Activated T-helper 17 cell treated with anti-CD3 and anti-CD28 coated beads, Interleukin-2, amount 50 U/mL, for 72 hours (primary cell): ENCODE results near the gene DGKD. TPM values are rescaled to one million over a fixed set of nuclear protein-coding genes. Genes with fewer than 3 reads are reported as not detected.

ENCODE experiments used
- ATAC-seq: fragments of 150-1000 bp; cut with Tn5 transposase; replicated peaks from 2 replicates; pipeline ENCODE4 v1.10.0; 2021; ENCODE audit warnings: mild to moderate bottlenecking, moderate library complexity
- H3K27ac Mint-ChIP-seq: one replicate; pipeline ENCODE4 v1.8.0; 2022; ENCODE audit warnings: mixed read lengths
- H3K27me3 Mint-ChIP-seq: one replicate; pipeline ENCODE4 v1.8.0; 2022; ENCODE audit warnings: mixed read lengths
- H3K36me3 Mint-ChIP-seq: one replicate; pipeline ENCODE4 v1.8.0; 2022; ENCODE audit warnings: low read depth, mild to moderate bottlenecking, mixed read lengths
- H3K4me1 Mint-ChIP-seq: one replicate; pipeline ENCODE4 v1.8.0; 2022; ENCODE audit warnings: mixed read lengths
- H3K4me3 Mint-ChIP-seq: one replicate; pipeline ENCODE4 v1.8.0; 2022; ENCODE audit warnings: mild to moderate bottlenecking, mixed read lengths
- H3K9me3 Mint-ChIP-seq: one replicate; pipeline ENCODE4 v1.8.0; 2022; ENCODE audit warnings: mixed read lengths
- total RNA-seq, 2 donors: library from RNA; stranded (reverse); gene quantifications; one replicate each; pipeline ENCODE4 v1.2.3, GENCODE V29; 2022

Gene DGKD
- total RNA-seq, 2 donors from 2014 or later, result 34.6 to 59.6 TPM

DNA sequence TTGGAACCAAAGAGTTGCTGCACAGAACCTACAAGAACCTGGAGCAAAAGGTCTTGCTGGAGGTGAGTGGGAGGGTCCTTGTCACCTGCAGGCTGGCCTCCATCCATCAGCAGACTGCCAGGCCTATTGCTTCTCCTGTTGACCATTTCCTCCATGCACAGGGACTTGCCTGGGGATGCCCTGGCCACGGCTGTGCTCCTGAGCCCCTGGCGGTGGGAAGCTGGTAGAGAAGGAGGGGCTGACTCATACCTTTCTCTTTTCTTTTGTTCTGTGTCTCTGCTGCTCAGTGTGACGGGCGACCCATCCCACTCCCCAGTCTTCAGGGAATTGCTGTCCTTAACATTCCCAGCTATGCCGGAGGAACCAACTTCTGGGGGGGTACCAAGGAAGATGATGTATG is 102.6 kb downstream of the DGKD start:
- H3K4me1 Mint-ChIP-seq, result no peaks in the 10 kb centered on the region
- H3K27me3 Mint-ChIP-seq, result no peaks in the 10 kb centered on the region
- H3K36me3 Mint-ChIP-seq, result peaks cover 97% of the 10 kb centered on the region
- peak overlapping the region; percentile 34 for H3K27ac Mint-ChIP-seq
- no peaks in the 10 kb centered on the region for H3K9me3 Mint-ChIP-seq
- no peak overlapping the region for H3K4me3 Mint-ChIP-seq
- ATAC-seq, result no peak

DNA sequence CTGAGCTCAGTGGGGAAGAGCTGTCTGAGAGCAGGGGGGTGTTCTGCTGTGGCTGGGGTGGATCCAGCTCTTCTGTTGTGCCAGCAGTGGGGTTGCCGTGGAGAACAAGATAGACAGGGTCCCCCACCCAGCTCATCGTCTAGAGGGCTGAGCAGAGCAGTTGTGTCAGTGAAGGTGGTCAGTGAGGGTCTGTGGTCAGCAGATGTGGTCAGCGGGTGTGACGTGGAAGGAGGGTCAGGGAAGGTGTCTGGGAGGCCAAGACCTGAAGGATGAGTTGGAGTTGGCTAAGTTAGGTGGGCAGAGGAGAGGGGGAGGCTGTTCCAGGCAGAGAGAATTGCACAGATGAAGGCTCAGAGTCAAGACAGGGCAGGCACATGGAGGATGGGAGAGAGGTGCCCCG is 103.1 kb downstream of the DGKD start:
- Mint-ChIP-seq H3K4me1 (no peaks in the 10 kb centered on the region), H3K36me3 (peaks cover 97% of the 10 kb centered on the region), H3K27ac (peak overlapping the region; percentile 34), H3K4me3 (no peak overlapping the region), H3K27me3 (no peaks in the 10 kb centered on the region), H3K9me3 (no peaks in the 10 kb centered on the region)
- ATAC-seq, result no peak

DNA sequence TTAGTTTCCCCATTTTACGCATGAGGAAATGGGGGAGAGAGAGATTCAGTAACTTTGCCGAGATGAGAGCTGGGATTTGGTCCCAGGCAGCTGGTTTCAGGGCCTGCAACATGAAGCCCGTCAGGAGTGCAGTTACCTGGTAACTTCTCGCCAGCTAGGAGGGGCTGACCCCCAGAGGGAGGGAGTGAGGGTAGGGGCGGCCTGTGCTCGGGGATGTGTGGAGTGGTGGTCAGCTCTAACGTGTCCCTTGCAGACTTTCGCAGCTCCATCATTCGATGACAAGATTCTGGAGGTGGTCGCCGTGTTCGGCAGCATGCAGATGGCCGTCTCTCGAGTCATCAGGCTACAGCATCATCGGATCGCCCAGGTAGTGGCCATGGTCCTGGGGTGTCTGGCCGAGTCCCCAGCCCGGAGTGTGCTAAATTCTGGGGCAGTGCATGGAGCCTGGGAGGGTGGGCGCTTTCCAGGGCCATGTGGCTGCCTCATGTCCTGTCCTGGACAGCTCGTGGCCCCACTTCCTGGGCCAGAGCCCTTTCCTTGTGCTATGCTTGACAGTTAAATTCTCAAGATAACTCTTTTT is 103.8 kb downstream of the DGKD start:
- Mint-ChIP-seq H3K4me1 (no peaks in the 10 kb centered on the region), H3K4me3 (no peak overlapping the region), H3K9me3 (no peaks in the 10 kb centered on the region), H3K27ac (no peak overlapping the region), H3K36me3 (peaks cover 98% of the 10 kb centered on the region), H3K27me3 (no peaks in the 10 kb centered on the region)
- no peak for ATAC-seq

DNA sequence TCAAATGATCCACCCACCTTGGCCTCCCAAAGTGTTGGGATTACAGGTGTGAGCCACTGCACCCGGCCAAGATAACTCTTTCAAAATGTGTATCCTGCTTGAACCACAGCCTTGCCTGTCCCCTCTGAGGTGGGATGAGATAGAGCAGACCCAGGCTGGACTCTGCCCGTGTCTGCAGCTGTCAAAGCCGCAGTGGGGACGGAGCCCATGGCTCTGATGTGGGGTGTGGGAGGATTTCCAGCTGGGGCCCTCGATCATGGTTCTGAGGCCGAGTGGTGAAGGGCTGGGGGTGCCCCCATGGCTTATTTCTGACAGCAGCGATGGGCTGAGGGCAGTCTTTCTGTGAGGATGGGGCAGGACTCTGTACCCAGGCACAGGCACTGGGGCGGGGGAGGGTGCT is 104.5 kb downstream of the DGKD start:
- no peak for ATAC-seq
- Mint-ChIP-seq H3K9me3 (no peaks in the 10 kb centered on the region), H3K27ac (no peak overlapping the region), H3K27me3 (no peaks in the 10 kb centered on the region), H3K4me1 (no peaks in the 10 kb centered on the region), H3K4me3 (no peak overlapping the region), H3K36me3 (peaks cover 98% of the 10 kb centered on the region)

DNA sequence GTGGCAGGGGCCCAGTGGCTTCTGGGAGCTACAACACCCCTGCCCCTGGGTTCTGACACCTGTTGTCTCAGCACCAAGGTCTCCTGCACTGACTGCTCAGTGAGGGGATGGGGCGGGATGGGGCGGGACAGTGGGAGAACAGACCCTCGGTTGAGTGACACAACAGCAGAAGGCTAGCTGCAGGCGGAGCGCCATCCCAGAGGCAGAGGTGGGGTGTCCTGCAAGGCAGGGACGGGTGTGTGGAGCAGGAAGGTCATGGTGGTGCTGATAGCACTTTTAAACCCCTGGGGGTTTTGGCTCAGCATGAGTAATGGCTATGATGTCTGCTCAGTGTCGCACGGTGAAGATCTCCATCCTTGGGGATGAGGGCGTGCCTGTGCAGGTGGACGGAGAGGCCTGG is 105.1 kb downstream of the DGKD start:
- Mint-ChIP-seq H3K27me3 (no peaks in the 10 kb centered on the region), H3K4me3 (no peak overlapping the region), H3K4me1 (no peaks in the 10 kb centered on the region), H3K36me3 (peaks cover 98% of the 10 kb centered on the region), H3K27ac (no peak overlapping the region), H3K9me3 (no peaks in the 10 kb centered on the region)
- no peak for ATAC-seq

DNA sequence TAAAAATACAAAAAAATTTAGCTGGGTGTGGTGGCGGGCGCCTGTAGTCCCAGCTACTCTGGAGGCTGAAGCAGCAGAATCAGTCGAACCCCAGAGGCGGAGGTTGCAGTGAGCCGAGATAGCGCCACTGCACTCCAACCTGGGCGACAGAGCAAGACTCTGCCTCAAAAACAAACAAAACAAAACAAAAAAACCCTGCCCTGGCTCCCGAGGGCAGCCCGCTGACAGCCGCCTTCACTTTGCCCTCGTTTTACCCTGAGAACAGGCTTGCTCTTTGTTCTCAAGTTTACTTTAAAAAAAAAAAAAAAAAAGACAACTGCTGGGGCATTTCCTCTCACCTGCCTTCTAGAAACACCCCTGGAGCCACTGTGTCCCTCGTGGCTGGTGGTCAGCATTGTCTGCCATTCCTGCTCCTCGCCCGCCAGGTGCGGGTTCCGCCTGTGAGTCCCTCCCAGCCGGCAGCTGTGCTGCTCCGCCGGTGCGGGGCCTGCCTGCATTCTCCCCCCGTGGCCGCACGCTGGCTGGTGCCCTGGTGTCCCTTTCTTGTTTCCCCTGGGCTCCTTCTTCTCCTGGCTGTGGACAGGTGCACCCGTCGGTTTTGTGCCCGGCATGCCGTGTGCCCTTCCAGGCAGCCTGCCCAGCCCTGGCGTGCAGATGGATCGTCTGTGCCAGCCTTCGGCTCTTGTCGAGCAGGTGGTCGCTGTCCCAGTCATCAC is 106.6 kb downstream of the DGKD start:
- no peak overlapping the region for H3K27ac Mint-ChIP-seq
- no peaks in the 10 kb centered on the region for H3K4me1 Mint-ChIP-seq
- peaks cover 95% of the 10 kb centered on the region for H3K36me3 Mint-ChIP-seq
- ATAC-seq, result no peak
- no peak overlapping the region for H3K4me3 Mint-ChIP-seq
- no peaks in the 10 kb centered on the region for H3K9me3 Mint-ChIP-seq
- no peaks in the 10 kb centered on the region for H3K27me3 Mint-ChIP-seq

DNA sequence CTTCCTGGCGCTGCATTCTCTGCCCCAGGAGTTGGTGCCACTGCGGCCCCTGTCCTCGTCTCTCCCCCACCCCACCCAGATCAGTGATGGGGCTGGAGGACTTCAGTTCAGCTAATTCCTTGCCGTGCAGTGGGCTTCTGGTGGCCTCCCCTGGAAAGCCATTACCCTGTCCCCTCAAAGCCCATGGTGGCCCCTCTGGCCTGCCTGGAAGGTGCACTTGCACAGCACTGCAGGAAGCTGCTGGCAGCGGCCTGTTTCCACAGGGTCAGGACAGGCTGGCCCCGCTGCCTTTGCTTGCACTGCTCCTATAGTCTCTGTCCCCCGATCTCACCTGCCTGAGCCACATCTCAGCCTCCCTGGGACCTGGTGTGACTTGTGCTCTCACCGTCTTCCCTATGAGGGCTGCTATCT is 107.2 kb downstream of the DGKD start:
- Mint-ChIP-seq H3K4me1 (no peaks in the 10 kb centered on the region), H3K4me3 (no peak overlapping the region), H3K36me3 (peaks cover 95% of the 10 kb centered on the region), H3K27me3 (no peaks in the 10 kb centered on the region), H3K27ac (no peak overlapping the region), H3K9me3 (no peaks in the 10 kb centered on the region)
- no peak for ATAC-seq

DNA sequence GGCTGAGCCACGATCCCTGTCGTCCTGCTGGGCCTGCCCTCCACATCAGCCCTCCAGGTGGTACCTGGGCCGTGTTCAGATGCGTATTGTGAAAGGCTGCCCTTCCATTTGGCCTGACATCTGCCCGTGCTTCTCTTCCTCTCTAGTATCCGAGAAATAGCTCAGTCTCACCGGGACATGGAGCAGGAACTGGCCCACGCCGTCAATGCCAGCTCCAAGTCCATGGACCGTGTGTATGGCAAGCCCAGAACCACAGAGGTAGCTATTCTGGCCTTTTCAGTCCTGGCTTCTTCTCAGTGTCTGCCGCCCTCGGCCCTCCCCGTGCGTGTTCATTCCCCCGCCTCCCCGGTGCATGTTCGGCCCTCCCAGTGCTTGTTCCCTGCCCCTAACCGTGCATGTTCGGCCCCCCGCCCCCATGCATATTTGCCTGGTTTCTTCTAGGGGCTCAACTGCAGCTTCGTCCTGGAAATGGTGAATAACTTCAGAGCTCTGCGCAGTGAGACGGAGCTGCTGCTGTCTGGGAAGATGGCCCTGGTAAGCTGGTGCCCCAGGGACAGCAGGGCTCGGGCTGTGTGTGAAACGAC is 108.0 kb downstream of the DGKD start:
- H3K4me3 Mint-ChIP-seq, result no peak overlapping the region
- no peaks in the 10 kb centered on the region for H3K4me1 Mint-ChIP-seq
- H3K27ac Mint-ChIP-seq, result no peak overlapping the region
- no peak for ATAC-seq
- H3K36me3 Mint-ChIP-seq, result peaks cover 95% of the 10 kb centered on the region
- H3K27me3 Mint-ChIP-seq, result no peaks in the 10 kb centered on the region
- H3K9me3 Mint-ChIP-seq, result no peaks in the 10 kb centered on the region

DNA sequence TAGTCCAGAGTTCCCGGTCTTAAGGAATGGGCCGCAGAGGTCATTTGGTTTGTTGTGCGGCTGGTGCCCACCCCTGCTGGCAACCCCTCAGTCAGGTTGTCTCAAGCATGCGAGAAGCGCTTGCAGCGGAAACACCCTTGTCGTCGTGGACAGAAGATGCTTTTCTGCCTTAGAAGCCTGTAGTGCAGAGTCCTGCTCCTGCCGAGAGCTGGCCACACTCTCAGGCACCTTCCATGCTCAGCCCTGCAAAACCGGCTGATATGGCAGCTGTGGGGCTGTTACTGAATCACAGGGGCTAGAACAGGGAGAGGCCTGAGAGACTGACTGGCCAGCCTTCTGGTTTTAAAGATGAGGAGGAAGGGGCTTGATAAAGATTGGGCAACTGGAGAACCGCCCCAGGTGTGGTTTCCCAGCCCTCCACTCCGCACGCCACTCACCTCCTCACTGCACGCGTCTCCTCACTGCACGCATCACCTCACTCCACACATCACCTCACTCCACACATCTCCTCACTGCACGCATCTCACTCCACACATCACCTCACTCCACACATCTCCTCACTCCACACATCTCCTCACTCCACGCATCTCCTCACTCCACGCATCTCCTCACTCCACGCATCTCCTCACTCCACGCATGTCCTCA is 108.7 kb downstream of the DGKD start:
- peaks cover 95% of the 10 kb centered on the region for H3K36me3 Mint-ChIP-seq
- no peaks in the 10 kb centered on the region for H3K27me3 Mint-ChIP-seq

DNA sequence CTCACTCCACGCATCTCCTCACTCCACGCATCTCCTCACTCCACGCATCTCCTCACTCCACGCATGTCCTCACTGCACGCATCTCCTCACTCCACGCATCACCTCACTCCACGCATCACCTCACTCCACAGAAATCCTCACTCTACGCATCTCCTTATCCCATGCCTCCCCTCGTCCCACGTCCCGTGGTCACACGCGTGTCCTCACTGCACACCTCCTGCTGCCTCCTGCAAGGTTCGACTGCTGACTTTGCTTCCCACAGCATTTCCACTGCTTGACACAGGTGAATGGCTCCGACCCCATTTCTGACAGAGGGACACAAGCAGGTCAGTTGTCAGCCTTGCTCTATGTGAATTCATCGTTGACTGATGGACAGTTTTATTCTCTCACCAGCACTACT is 109.3 kb downstream of the DGKD start:
- no peak overlapping the region for H3K27ac Mint-ChIP-seq
- H3K27me3 Mint-ChIP-seq, result no peaks in the 10 kb centered on the region
- no peak overlapping the region for H3K4me3 Mint-ChIP-seq
- H3K9me3 Mint-ChIP-seq, result no peaks in the 10 kb centered on the region
- ATAC-seq, result no peak
- H3K36me3 Mint-ChIP-seq, result peaks cover 96% of the 10 kb centered on the region
- H3K4me1 Mint-ChIP-seq, result no peaks in the 10 kb centered on the region

More for the DNA sequence above, 108.7 kb downstream of the DGKD start:
- H3K27ac Mint-ChIP-seq, result no peak overlapping the region
- no peak for ATAC-seq
- H3K4me1 Mint-ChIP-seq, result no peaks in the 10 kb centered on the region
- H3K9me3 Mint-ChIP-seq, result no peaks in the 10 kb centered on the region
- no peak overlapping the region for H3K4me3 Mint-ChIP-seq

DNA sequence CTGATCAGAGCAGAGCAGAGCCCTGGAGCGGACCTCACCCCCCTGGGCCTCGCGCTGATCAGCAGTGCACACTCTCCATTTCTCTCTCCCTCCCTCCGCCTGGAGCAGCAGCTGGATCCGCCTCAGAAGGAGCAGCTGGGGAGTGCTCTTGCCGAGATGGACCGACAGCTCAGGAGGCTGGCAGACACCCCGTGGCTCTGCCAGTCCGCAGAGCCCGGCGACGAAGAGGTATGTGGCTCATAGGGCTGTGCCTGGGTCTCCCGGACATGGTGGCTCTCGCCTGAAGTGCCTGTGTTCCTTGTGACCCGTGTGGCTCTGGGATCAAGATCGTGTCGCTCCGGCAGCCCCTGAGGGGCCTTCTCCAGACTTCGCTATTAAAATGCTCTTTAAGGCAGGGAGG is 109.8 kb downstream of the DGKD start:
- no peak for ATAC-seq
- Mint-ChIP-seq H3K27me3 (no peaks in the 10 kb centered on the region), H3K36me3 (peaks cover 96% of the 10 kb centered on the region), H3K9me3 (no peaks in the 10 kb centered on the region), H3K27ac (no peak overlapping the region), H3K4me1 (no peaks in the 10 kb centered on the region), H3K4me3 (no peak overlapping the region)

DNA sequence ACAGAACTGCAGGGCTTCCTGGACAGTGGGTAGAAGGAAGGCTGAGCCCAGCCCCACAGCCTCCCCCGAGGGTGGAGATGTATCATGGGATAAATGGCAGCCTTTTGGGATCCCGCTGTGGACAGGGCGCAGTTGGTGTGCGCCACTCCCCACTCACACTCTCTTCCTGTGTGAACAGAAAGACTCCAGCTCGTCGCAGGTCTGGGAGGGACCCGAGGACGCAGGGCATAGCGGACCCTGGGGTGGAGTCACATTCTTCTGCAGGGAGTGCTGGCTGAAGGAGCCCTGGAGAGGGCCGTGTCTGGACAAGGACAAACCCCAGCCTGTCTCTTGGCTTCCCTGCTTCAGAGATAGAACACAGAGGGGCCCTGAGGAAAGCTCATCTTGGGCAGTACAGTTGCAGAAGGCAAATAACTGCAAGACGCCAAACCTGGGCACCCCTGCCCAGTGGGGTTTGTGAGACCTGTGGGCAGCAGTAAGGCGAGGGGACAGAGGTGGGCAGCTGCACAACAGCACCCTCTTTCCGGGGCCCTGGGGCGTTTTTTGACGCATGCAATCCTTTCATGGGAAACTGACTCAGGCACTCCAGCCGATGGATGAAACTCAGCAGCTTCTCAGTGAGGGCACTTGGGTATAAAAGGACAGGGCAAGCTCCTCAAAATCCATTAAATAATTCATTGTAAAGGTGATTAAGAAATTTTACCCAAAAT is 110.4 kb downstream of the DGKD start:
- Mint-ChIP-seq H3K4me3 (no peak overlapping the region), H3K27me3 (no peaks in the 10 kb centered on the region), H3K27ac (no peak overlapping the region), H3K9me3 (no peaks in the 10 kb centered on the region), H3K36me3 (peaks cover 96% of the 10 kb centered on the region), H3K4me1 (no peaks in the 10 kb centered on the region)
- no peak for ATAC-seq

DNA sequence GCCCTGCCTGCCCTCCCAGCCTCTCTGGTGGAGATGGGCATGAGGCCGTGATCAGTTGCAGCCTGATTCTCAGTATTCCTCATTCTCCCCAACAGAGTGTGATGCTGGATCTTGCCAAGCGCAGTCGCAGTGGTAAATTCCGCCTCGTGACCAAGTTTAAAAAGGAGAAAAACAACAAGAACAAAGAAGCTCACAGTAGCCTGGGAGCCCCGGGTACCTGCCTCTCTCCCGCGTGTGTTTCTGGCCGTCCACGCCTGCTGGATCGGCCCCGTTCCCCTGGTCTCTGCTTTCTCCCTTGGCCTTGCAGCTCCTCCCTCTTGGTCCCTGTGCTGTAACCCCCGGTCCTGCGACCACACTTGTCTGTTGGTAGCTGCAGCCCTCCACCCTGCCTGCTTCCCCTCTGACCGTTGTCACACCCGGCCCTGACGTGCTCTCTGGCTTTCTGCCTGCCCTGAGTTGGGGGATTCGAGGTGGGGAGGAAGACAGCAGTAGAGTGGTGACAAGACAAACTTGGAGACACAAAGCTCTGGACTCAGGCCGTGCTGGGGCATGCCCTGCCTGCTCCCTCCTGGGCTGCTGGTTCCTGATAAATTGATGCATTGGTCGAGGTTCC is 112.8 kb downstream of the DGKD start:
- Mint-ChIP-seq H3K27ac (peak overlapping the region; percentile 56), H3K27me3 (no peaks in the 10 kb centered on the region), H3K36me3 (peaks cover 91% of the 10 kb centered on the region), H3K9me3 (no peaks in the 10 kb centered on the region), H3K4me1 (no peaks in the 10 kb centered on the region), H3K4me3 (no peak overlapping the region)
- ATAC-seq, result no peak

DNA sequence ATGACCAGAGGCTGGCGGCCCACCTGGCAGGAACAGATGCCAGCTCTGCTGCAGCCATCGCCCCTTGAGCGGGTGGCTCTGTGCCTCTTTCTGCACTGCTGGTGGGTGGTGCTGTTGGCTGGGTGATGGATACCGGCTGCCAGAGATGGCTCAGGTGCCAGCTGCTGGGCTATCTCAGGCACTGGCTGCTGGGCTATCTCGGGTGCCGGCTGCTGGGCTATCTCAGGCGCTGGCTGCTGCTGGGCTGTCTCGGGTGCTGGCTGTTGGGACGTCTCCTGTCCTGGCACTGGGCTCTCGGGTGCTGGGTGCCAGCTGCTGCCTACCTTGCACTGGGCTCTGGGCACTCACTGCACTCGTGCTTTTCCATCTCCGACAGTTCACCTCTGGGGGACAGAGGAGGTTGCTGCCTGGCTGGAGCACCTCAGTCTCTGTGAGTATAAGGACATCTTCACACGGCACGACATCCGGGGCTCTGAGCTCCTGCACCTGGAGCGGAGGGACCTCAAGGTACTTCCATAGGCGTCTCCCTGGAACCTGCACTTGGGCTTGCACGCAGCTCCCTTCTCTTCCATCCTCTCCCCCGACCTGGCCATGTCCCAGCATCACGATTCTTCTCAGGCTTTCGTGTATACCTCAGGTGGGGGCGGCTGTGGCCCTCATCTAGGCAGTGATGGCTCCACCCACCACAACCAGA is 113.9 kb downstream of the DGKD start:
- Mint-ChIP-seq H3K4me1 (no peaks in the 10 kb centered on the region), H3K4me3 (no peak overlapping the region), H3K27me3 (no peaks in the 10 kb centered on the region), H3K36me3 (peaks cover 90% of the 10 kb centered on the region), H3K9me3 (no peaks in the 10 kb centered on the region), H3K27ac (peak overlapping the region; percentile 56)
- ATAC-seq, result no peak
